ENCODE results near the gene TMEM236.

Gene TMEM236

GRCh38 chr10:17743437-17743836 is 8.6 kb upstream of the TMEM236 start:
- no peak for DNase-seq

DNA sequence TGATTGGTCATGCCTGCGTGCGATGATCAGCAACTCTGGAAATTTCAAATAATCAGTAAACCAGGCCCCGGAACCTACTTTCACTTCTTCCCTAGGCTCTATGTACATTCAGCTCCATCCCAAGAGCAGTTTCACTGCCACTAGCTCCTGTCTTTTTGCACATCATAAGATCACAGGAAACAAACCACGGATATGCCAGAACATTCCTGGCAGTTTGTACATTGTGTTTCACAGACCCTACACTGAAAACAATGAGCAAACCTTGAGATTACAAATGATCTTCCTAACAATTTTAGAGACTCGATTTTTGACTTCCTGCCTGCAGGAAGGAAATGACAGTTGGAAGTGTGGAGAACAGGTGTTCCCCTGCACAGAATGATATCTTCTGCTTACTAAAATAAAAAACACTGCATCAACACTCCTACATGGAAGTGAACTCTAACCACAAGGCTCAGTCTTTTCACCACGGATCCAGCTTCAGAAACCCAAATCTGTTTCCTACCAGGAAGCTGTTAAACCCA is 7.6 kb upstream of the TMEM236 start:
- no peak for DNase-seq

DNA sequence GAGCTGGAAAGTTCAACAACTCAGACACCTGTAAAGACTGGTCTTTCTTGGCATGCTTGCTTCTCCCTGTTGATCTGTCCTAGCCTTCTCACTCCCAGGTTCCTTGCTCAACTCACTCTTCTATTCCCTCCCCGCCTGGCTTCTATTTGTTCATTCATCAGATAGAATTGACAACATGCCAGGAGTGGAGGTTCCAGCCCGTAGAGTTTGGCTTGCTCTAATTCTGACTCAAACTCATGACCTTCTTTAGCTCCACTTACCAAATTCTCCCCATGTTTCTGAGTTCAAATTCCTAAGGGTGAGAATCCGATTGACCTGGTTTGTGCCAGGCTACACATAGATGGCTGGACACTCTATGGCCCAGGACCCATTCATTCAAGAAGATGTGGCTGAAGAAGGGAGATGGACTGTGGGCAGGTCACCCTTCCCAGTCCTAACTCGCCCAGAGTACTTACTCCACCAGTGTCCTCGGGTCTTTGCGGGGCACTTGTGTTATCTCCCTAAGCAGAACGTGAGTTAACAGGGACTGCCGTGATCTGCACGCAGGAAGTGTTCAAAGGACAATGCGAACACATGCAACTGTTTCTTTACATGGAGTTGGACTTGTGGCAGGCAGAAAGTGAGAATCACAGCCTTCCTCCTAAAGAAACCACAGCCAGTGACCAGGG is 4.0 kb upstream of the TMEM236 start:
- DNase-seq, result no peak

- no peak for DNase-seq
Measured at GRCh38 chr10:17749890-17750289, 2.1 kb upstream of the TMEM236 start.

GRCh38 chr10:17756557-17757217 is 4.7 kb downstream of the TMEM236 start:
- peak; percentile 30 for DNase-seq

- DNase-seq, result no peak
Measured at GRCh38 chr10:17758200-17758599, 6.2 kb downstream of the TMEM236 start.

GRCh38 chr10:17758896-17759295 is 6.9 kb downstream of the TMEM236 start:
- no peak for DNase-seq

- DNase-seq, result no peak
Measured at GRCh38 chr10:17764142-17764541, 12.1 kb downstream of the TMEM236 start.

DNA sequence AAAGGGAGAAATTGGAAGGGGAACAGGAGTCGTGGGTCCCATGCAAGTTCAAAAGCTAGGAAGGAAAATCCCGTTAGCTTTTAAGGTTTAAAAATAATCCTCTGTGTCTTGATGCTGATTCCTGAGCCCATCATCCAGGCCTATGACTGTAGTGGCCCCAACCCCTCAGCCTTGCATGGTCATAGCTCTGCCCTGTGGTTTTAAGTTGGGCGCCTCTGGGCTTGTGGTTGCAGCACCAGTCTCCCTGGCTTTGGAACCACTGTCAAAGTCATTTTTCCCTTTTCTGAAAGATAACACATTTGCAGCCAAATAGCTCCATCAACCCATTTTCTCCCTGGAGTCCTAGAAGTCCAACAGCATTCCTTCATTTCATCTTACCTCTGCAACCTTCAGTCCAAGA is 13.6 kb downstream of the TMEM236 start:
- DNase-seq, result no peak

DNA sequence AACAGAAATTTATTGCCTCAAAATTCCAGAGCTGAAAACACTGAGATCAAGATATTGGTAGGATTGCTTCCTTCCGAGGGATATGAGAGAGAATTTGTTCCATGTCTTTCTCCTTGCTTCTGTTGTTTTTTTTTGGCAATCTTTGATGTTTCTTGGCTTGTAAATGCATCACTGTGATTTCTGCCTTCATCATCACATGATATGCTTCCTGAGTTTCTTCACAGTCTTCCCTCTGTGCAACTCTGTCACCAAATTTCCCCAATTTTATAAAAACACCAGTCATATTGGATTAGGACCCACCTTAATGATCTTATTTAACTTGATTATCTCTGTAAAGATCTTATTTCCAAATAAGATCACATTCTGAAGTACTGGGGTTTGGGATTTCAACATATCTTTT is 14.7 kb downstream of the TMEM236 start:
- no peak for DNase-seq

- no peak for DNase-seq
Measured at GRCh38 chr10:17768496-17768895, 16.5 kb downstream of the TMEM236 start.

DNA sequence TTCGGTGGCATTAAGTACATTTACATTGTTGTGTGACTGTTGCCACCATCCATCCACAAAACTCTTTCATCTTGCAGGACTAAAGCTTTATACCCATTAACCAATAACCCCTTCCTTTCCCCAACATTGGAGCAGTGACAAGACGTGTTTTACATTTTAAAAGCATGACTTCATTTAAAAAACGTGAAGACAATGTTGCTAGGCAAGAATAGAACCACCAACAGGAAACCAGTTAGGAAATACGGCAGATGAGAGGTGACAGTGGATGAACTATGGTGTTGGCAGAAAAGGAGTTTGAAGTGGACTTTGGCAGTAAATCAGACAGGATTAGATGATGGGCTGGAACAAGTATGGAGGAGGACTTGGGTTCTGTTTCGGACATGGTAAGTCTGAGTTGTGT is 17.0 kb downstream of the TMEM236 start:
- DNase-seq, result no peak

DNA sequence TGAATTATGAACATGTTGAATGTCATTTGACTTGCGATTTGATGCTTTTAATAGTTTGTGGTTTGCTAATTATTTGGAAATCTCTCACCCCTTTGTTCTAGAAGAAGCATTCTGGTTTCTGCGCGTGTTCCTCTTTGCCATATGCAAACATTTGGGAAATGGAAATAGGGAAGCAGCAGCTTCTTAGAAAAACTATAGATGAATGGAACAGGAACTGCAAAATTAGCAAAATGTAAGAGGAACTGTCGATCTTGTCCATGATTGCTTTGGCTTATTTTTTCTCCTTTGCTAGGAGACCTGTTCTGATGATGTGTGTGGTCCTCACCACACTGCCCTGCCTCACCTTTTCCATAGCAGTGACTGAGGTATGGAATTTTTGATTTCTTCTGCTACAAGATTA is 19.0 kb downstream of the TMEM236 start:
- DNase-seq, result no peak

- DNase-seq, result no peak
Measured at GRCh38 chr10:17779784-17780183, 27.8 kb downstream of the TMEM236 start.

DNA sequence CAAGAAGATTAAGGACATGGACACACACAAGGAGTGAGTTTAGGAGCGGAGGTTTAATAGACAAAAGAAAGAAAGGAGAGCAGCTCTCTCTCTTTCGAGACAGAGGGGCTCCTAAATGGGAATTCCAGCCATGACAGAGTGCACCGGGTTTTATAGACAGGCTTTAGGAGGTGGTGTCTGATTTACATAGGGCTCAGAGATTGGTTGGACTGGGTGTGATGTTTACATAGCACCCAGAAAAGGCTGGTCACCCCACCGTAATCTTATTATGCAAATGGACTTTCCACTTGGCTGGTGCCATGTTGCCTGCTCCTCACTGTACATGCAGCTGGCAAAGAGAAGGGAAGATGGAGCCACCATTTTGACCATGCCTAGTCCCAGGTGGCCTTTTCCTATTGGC is 28.7 kb downstream of the TMEM236 start:
- DNase-seq, result no peak

GRCh38 chr10:17781856-17782255 is 29.9 kb downstream of the TMEM236 start:
- no peak for DNase-seq

GRCh38 chr10:17782921-17783665 is 31.1 kb downstream of the TMEM236 start:
- DNase-seq, result no peak

GRCh38 chr10:17783751-17784150 is 31.8 kb downstream of the TMEM236 start:
- DNase-seq, result no peak

DNA sequence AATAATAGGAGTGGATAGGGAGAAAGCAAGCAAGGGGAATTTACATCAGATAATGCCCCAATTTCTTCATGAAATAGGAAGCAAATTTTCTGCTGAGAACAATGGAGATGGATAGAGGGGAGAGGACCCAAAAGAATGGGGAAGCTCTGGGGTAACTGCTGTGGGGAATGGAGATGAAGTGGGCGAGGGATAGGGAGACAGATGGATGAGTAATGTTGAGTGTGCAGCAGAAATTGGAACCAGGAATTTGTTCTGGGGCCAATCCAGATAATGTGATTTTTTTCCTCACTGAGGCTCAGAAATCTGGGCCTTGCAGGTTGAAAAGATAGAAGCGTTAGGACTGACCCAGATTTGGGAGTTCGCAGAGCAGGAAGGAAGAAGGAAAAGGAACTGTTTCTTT is 32.7 kb downstream of the TMEM236 start:
- no peak for DNase-seq

- DNase-seq, result no peak
Measured at GRCh38 chr10:17785276-17785930, 33.4 kb downstream of the TMEM236 start.

DNA sequence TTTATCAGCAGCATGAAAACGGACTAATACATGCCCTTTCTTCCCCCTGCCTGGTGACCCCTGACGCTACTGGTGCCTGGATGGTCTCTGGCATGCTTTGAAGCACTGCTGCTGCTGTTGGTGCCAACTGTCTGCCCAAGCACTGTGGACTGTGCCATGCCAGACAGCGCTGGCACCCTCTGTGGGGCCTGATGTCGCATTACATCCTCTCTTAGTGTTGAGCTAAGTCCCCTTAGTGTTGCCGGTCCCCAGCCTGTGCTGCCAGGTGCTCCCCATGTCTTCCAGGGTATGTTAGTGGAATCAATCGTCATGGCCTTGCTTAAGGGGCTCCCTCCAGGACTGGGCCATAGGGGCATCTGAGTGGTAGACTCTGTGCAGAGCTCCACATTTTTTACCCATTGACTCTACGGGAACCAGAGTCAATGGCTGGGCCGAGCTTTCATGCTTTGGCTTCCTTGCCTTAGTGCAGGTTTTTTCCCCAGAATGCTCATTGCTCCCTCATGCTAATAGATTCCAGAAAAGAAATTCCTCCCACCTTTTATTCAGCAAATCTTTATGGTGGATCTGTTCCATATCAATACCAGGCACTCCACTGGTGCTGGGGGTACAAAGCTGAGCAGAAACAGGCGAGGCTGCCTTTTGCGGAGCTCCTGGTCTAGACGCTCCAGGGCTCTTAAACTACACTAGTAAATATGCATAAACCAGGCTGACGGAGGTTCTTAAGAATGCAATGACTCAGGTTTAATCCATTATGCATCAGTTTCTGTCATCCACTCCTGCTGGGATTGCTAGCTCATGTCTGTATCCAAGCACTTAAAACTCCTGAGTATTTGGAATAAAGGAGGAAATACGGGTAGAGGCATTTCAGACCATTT is 35.3 kb downstream of the TMEM236 start:
- no peak for DNase-seq

GRCh38 chr10:17788646-17789045 is 36.6 kb downstream of the TMEM236 start:
- DNase-seq, result no peak

Data from activated CD4-positive, alpha-beta T cell treated with anti-CD3 and anti-CD28 coated beads, Interleukin-2, Interleukin-6, amounts not matched to agents 100 ng/mL and 50 ng/mL, durations not matched to agents 16 hours and 8 hours (primary cell).